Esophagus mucosa (tissue), 1 donor: Measurements from ENCODE around the gene TOR1B. TPM values are rescaled to one million over a fixed set of nuclear protein-coding genes. Genes with fewer than 3 reads are reported as not detected.
"Not testable (repeated sequence)": the region's sequence is repeated elsewhere in the genome, so short reads cannot be mapped to it uniquely, and the experiment has no call there.

Experiments used
- ATAC-seq: fragments of 200-7000 bp; cut with Tn5 transposase; one replicate; pipeline ENCODE4 v1.9.1; 2020
- total RNA-seq: library from RNA; stranded (reverse); gene quantifications from one replicate; pipeline ENCODE4 v1.2.4, GENCODE V29; 2023
- donor health status: DM: yes; HTN: yes; CAD: no.

The TOR1B gene
- total RNA-seq, 1 donor from 2014 or later: 11.7 TPM

GRCh38 chr9:129776938-129777768, 25.8 kb upstream of the TOR1B start:
- ATAC-seq: peak; percentile 87

- ATAC-seq: no peak
These were observed 25.2 kb upstream of the TOR1B start for GRCh38 chr9:129777769-129778130.

DNA sequence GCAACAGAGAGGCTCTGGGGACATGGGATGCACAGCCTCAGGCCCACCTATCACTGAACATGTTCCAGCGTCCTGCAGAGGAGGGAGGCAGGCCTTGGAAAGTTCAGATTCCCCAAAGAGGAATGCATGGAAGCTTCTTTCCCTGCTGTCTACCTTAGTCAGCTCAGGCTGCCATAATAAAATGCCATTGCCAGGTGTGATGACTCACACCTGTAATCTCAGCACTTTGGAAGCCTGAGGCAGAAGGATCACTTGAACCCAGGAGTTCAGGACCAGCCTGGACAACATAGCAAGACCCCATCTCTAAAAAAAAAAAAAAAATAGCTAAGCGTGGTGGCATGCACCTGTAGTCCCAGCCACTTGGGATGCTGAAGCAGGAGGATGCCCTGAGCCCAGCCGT, 24.5 kb upstream of the TOR1B start:
- ATAC-seq: no peak

DNA sequence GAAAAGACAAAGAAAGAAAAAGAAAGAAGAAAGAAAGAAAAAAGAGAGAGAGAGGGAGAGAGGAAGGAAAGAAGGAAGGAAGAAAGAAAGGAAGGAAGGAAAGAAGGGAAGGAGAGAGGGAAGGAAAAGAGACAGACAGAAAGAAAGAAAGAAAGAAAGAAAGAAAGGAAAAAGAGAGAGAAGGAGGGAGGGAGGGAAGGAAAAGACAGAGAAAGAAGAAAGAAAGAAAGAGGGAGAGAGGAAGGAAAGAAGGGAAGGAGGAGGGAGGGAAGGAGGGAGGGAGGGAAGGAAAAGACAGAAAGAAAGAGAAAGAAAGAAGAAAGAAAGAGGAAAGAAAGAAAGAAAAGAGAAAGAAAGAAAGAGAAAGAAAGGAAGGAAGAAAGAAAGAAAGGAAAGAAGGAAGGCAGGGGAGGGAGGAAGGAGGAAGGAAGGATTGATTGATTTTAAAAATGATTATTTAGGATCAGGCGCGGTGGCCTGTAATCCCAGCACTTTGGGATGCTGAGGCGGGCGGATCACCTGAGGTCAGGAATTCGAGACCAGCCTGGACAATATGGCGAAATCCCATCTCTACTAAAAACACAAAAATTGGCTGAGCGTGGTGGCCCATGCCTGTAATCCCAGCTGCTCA, 23.3 kb upstream of the TOR1B start:
- no peak for ATAC-seq

- no peak for ATAC-seq
These were observed 21.9 kb upstream of the TOR1B start for GRCh38 chr9:129781131-129781530.

GRCh38 chr9:129781981-129782380, 21.0 kb upstream of the TOR1B start:
- ATAC-seq: no peak

GRCh38 chr9:129783516-129784361, 19.2 kb upstream of the TOR1B start:
- peak; percentile 90 for ATAC-seq

DNA sequence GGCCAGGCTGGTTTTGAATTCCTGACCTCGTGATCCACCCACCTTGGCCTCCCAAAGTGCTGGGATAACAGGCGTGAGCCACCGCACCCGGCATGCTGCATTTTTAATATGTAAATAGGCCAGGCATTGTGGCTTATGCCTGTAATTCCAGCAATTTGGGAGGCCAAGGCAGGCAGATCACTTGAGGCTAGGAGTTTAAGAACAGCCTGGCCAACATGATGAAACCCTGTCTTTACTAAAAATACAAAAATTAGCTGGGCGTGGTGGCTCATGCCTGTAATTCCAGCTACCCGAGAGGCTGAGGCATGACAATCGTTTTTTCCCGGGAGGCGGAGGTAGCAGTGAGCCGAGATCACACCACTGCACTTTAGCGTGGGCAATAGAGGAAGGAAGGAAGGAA, 18.0 kb upstream of the TOR1B start:
- not testable (repeated sequence) for ATAC-seq

GRCh38 chr9:129785866-129786265, 17.1 kb upstream of the TOR1B start:
- ATAC-seq: no peak

DNA sequence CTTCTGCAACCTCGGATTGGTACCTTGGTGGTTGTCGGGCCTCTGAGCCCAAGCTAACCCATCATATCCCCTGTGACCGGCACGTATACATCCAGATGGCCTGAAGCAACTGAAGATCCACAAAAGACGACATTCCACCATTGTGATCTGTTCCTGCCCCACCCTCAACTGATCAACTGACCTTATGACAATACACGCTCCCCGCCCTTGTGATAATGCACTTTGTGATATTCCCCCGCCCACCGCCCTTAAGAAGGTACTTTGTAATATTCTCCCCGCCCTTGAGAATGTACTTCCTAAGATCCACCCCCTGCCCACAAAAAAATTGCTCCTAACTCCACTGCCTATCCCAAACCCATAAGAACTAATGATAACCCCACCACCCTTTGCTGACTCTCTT, 16.5 kb upstream of the TOR1B start:
- ATAC-seq: no peak

- ATAC-seq: no peak
These were observed 8.4 kb upstream of the TOR1B start for GRCh38 chr9:129794549-129794948.

- not testable (repeated sequence) for ATAC-seq
These were observed 7.0 kb upstream of the TOR1B start for GRCh38 chr9:129796029-129796428.

GRCh38 chr9:129798973-129799372, 4.0 kb upstream of the TOR1B start:
- no peak for ATAC-seq

DNA sequence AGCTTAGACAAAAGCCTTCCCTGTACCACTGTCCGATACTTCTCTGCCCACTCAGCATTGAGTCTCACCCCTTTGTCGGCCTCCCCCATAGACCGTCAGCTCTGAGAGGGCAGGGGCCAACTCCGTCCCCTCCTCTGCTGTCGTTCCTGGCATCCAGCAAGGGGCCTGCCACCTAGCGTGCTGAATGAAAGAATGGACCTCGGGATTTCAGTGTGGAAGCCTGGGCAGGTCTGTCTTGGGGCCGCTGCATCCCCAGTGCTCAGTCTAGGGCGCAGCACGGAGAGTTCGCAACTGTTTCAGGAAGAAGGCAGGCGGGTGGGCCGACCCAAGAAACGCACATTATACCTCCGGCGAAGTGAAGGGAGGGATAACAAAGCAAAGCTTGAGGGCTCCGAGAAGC, 1.5 kb upstream of the TOR1B start:
- no peak for ATAC-seq

DNA sequence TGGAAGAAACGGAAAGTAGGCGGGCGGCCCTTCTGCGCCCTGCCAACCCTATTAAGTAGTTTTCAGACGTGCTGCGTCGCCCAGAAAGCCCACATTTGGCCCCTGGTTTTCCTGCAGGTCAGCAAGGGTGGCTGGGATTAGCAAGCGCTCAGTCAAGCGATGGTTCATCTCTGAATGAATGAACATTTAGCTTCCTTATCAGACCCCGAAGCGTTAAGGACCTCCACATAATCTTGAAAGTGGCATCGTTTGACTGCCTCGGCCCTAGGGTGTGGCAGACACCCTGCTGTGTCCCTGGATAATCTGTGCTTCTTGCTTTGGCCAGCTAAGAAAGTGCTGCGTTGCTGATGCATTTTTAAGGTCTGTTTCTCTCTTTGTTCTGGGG, 684 bp downstream of the TOR1B start:
- peak; percentile 15 for ATAC-seq

- ATAC-seq: no peak
These were observed 3.1 kb downstream of the TOR1B start for GRCh38 chr9:129806061-129806460.

- no peak for ATAC-seq
These were observed 6.4 kb downstream of the TOR1B start for GRCh38 chr9:129809346-129809745.

GRCh38 chr9:129810116-129810515, 7.1 kb downstream of the TOR1B start:
- no peak for ATAC-seq

DNA sequence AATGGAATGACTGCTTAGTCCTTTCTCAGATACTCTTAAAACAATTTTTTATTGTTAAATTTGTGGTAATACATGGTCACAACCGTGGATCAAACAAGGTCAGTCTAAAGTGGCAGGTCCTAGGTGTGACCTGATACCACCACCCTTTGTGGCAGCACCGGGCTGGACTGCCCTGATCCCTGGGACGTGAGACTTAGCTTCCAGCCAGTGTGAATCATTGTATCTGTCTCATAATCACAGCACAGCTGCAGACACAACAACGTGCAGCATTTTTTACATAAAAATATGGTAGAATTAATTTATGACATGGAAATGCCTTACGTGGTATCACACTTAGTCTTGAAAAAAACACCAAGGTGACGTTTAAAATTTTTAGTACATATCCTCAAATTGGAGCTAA, 7.8 kb downstream of the TOR1B start:
- no peak for ATAC-seq

DNA sequence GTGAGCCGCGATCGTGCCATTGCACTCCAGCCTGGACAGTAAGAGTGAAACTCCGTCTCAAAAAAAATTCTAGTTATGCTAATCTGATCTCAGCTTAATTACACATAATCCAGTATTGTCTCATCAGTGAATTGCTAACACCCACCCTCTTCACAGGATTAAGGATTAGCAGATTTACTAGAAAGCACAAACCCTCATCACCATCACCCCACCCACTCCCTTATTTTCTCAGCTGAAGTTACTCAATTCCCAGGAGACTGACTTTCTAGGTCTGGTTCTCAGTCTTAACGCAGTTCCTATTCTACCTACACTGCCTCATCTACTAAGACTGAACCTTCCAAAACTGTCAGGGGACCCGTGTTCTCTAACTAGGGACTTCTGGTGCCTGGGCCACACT, 9.0 kb downstream of the TOR1B start:
- ATAC-seq: no peak

GRCh38 chr9:129812385-129812784, 9.4 kb downstream of the TOR1B start:
- ATAC-seq: no peak

DNA sequence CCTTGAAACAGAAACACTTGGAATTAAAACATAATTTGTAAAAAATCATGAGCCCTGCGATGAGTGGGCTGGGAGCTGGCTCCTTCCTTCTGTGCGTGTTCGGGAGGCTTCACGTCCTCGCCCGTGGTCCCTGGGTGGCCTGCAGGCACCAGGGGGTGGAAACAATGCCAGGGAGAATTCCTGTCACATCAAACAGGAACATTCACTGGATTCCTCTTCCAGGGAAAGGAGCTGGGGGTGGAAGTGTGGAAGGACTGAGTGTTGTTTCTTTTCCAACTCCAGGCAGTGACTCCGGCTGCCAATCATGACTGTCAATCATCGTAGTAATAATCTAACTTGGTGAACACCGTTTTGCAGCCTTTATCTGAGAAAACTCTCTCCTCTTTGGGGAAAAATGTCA, 10.7 kb downstream of the TOR1B start:
- no peak for ATAC-seq

GRCh38 chr9:129814432-129815223, 11.6 kb downstream of the TOR1B start:
- no peak for ATAC-seq
